Fibroblast of the aortic adventitia (primary cell): ENCODE results near the gene WDR27. TPM values are rescaled to one million over a fixed set of nuclear protein-coding genes. Genes with fewer than 3 reads are reported as not detected.
"Not testable (repeated sequence)": the region's sequence is repeated elsewhere in the genome, so short reads cannot be mapped to it uniquely, and the experiment has no call there.

ENCODE experiments used
- DNase-seq: peaks from one replicate; pipeline ENCODE4 v3.0.0-alpha.2; 2010; ENCODE audit warnings: low read depth
- H3K4me3 ChIP-seq: 2 replicates; pipeline ENCODE4 v1.5.1; 2011; ENCODE audit warnings: low read depth, mild to moderate bottlenecking, control low read depth, low read length, moderate library complexity
- total RNA-seq: library from RNA; depleted of rRNA; stranded (reverse); fragments of >200 nt; gene quantifications from 2 replicates; pipeline ENCODE4 v1.2.3, GENCODE V29; 2012; ENCODE audit warnings: low replicate concordance
- TF ChIP-seq, protein P1 (sequence below): IDR thresholded peaks from 2 replicates; pipeline ENCODE4 v1.5.1; 2011; ENCODE audit warnings: mild to moderate bottlenecking, low read length, control low read depth, inconsistent platforms; ENCODE audit not compliant: insufficient read depth

WDR27 gene
- total RNA-seq, 1 donor = 19.9 TPM

DNA sequence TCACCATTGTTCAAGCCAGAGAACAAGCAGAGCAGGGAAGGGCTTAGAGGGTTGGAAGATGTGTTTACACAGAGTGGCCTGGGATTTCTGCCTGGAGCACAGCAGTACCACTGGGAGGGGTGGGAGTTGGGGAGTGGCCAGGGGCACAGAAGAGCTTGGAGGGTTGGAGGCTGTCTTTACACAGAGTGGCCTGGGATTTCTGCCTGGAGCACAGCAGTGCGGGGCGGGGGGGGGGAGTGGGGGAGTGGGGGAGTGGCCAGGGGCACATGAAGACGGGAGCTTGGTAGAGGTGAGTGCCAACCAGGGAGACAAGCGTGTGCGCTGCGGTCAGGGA, 50.9 kb downstream of the WDR27 start:
- DNase-seq = no peak
- H3K4me3 ChIP-seq = no peak overlapping the region
- TF ChIP-seq, protein P1, sequence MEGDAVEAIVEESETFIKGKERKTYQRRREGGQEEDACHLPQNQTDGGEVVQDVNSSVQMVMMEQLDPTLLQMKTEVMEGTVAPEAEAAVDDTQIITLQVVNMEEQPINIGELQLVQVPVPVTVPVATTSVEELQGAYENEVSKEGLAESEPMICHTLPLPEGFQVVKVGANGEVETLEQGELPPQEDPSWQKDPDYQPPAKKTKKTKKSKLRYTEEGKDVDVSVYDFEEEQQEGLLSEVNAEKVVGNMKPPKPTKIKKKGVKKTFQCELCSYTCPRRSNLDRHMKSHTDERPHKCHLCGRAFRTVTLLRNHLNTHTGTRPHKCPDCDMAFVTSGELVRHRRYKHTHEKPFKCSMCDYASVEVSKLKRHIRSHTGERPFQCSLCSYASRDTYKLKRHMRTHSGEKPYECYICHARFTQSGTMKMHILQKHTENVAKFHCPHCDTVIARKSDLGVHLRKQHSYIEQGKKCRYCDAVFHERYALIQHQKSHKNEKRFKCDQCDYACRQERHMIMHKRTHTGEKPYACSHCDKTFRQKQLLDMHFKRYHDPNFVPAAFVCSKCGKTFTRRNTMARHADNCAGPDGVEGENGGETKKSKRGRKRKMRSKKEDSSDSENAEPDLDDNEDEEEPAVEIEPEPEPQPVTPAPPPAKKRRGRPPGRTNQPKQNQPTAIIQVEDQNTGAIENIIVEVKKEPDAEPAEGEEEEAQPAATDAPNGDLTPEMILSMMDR = no peak

DNA sequence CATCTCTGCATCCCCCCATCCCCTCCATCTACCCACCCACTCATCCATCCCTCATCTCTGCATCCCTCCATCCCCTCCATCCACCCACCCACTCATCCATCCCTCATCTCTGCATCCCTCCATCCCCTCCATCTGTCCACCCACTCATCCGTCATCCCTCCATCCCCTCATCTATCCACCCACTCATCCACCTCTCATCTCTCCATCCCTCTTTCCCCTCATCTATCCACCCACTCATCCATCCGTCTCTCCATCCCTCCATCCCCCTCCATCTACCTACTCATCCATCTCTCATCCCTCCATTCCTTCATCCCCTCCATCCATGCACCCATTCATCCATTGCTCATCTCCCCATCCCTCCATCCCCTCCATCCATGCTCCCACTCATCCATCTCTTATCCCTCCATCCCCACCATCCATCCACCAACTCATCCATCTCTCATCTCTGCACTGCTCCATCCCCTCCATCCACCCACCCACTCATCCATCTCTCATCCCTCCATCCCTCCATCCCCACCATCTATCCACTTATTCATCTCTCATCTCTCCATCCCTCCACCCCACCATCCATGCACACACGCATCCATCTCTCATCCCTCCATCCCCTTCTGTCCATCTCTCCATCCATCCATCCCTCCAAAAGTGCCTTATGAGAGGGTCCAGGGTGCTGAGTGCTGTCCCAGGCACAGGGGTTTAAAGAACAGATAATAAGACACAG, 51.4 kb downstream of the WDR27 start:
- no peak for DNase-seq
- TF ChIP-seq, protein P1 = no peak
- no peak overlapping the region for H3K4me3 ChIP-seq

DNA sequence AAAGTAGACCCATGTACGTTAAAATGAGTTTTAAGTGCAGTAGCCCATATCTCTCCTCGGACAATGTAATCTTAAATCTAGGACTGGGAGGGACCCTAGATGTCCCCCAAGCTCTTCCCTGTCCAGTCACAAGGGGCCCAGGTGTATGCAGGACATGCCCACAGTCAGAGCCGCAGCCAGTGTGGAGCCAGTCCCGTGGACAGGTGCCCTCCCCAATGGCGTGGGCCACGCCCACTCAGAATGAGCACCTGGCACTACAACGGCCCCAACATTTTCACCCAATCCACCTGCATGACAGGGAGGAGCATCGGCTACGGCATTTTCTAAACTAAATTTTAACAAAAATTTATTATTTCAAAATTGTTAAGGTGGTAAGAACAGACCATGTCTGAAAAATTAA, 53.2 kb downstream of the WDR27 start:
- no peak overlapping the region for H3K4me3 ChIP-seq
- TF ChIP-seq, protein P1 = no peak
- DNase-seq = no peak

DNA sequence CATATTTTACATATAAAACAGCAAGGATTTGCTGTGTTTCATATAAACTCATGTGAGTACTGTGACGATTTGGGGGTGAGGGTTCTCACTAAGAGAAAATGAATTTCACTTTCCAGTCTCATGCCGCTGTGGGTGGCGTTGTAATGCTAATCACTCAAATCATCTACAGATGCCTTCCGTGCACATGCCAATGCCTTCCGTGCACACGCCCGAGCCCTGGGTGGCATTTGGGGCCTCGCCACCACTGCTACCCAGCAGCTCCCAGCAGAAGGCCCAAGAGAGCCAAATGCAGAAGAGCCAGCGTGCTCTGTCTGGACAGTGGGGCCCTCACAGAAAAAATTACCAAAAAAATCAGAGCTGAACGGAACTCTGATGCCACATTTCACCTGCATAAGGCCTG, 53.7 kb downstream of the WDR27 start:
- TF ChIP-seq, protein P1 = no peak

DNA sequence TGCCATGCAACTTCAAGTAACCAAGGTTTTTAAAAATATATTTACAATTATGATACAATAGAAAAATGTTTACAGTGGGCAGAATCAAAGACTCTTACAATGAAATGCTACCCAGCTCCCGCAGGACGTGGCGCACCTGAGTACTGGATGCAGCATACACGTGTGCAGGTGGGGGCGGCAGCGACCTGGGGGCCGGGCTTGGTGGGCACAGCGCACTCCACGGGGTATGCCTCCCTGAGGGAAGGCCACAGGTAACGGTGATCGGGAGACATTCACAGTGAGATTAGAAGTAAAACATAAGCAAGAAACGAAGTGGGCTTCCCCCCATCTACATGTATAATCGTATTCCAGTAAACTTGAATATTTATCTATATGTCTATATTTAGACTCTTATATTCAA, 54.2 kb downstream of the WDR27 start:
- TF ChIP-seq, protein P1 = no peak
- no peak overlapping the region for H3K4me3 ChIP-seq
- no peak for DNase-seq

More for the DNA sequence above, 53.7 kb downstream of the WDR27 start:
- no peak for DNase-seq
- H3K4me3 ChIP-seq = no peak overlapping the region

DNA sequence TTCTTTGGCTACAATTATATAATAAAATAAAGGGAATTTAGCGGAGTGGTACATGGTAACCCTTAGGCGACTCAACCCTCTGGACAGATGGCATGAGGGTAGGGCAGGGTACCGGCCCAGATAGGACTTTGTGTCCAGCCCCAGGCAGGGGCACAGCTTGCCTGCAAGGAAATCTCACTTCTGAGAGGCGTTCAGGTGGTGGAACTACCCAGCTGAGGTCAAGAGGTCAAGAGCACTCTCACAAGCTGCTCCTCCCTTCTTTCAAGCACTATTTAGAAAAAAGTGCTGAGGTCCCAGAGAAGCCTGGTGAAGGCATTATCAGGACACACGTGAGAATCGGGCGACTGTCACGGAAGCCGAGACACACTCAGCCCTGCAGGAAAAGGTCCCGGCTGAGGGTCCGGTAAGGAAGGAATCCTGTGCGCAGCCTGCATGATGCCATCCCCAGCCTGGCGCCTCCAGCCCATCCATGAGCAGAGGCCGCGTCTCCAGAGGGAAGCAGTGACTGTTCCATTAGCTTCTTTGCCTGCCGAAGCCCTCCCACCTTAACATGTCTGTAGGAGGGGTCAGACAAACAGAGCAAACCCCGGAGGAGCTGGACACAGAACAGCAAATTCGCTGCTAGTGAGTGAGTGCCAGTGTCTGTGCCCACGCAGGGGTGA, 54.8 kb downstream of the WDR27 start:
- H3K4me3 ChIP-seq = no peak overlapping the region
- no peak for DNase-seq
- TF ChIP-seq, protein P1 = no peak

DNA sequence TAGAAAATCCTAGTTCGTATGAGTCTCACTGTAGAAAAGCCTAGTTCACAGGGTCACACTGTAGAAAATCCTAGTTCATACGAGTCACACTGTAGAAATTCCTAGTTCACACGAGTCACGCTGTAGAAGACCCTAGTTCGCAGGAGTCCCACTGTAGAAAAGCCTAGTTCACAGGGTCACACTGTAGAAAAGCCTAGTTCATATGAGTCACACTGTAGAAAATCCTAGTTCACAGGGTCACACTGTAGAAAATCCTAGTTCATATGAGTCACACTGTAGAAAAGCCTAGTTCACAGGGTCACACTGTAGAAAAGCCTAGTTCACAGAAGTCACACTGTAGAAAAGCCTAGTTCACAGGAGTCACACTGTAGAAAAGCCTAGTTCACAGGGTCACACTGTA, 56.4 kb downstream of the WDR27 start:
- not testable (repeated sequence) for DNase-seq, H3K4me3 ChIP-seq
